GM13977 (cell line): ENCODE measurements around the gene LRMDA.

Experiments
- DNase-seq: peaks from one replicate; pipeline ENCODE4 v3.0.0; 2012; ENCODE audit warnings: low spot score
- in situ Hi-C: fragments of 300-500 bp; cut with MboI; formaldehyde crosslinking; loops from one replicate; pipeline ENCODE4 v1.12.0; 2022; ENCODE audit warnings: low sequenced_read_pairs, low pct_unique_long_range_greater_than_20kb, mixed read lengths, inconsistent platforms; ENCODE audit not compliant: unreplicated experiment
- TF ChIP-seq, protein P1 (sequence below): IDR thresholded peaks from 2 replicates; pipeline ENCODE4 v1.5.1; 2012; ENCODE audit warnings: mild to moderate bottlenecking, control low read depth; ENCODE audit not compliant: insufficient read depth; ENCODE audit errors: extremely low read depth, missing control alignments

LRMDA gene

DNA sequence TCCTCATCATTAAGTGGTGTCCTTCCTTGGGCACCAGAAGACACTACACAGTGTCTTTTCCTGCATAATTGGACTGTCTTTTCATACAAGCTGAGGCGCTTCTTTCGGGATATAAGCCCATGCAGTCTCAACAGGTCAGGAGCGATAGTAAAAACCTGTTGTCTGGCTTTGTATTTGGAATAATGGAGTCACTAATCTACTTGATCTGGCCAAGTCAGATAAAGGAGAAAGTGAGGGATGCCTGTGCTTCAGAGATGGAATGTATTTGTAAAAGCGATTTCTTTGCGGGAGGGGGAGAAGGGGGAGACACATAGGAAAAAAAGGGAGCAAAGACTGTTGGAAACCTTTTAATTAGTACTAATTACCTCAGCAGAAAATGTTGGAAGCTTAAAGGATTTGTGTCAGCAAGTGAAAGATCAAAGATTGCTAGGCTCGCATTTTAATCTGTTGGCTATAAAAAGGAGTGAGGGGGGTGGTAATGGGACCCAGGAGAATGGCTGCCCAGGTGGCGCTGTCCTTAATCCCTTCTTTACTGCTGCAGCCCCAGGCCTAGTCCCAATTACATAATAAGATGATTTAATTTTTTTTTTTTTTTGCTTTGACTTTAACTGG, 581.4 kb downstream of the LRMDA start:
- DNase-seq = no peak
- in situ Hi-C loops = no loop called here

DNA sequence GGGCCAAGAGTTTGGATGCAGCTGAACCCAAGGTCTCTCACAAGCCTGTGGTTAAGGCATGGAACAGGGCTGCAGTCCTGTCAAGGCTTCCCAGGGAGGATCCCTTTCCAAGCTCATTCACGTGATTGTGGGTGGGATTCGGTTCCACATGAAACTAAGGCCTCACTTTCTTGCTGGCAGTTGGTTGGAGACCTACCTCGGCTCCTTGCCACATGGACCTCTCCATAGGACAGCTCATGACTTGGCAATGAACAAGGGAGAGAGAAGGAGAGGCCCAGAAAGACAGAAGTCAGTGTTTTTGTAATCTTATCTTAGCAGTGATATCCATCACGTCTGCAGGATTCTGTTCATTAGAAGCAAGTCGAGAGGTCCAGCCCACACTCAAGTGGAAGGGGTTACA, 583.8 kb downstream of the LRMDA start:
- TF ChIP-seq, protein P1, sequence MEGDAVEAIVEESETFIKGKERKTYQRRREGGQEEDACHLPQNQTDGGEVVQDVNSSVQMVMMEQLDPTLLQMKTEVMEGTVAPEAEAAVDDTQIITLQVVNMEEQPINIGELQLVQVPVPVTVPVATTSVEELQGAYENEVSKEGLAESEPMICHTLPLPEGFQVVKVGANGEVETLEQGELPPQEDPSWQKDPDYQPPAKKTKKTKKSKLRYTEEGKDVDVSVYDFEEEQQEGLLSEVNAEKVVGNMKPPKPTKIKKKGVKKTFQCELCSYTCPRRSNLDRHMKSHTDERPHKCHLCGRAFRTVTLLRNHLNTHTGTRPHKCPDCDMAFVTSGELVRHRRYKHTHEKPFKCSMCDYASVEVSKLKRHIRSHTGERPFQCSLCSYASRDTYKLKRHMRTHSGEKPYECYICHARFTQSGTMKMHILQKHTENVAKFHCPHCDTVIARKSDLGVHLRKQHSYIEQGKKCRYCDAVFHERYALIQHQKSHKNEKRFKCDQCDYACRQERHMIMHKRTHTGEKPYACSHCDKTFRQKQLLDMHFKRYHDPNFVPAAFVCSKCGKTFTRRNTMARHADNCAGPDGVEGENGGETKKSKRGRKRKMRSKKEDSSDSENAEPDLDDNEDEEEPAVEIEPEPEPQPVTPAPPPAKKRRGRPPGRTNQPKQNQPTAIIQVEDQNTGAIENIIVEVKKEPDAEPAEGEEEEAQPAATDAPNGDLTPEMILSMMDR = no peak
- in situ Hi-C loops = no loop called here
- no peak for DNase-seq

More for the DNA sequence above, 581.4 kb downstream of the LRMDA start:
- TF ChIP-seq, protein P1 = no peak

DNA sequence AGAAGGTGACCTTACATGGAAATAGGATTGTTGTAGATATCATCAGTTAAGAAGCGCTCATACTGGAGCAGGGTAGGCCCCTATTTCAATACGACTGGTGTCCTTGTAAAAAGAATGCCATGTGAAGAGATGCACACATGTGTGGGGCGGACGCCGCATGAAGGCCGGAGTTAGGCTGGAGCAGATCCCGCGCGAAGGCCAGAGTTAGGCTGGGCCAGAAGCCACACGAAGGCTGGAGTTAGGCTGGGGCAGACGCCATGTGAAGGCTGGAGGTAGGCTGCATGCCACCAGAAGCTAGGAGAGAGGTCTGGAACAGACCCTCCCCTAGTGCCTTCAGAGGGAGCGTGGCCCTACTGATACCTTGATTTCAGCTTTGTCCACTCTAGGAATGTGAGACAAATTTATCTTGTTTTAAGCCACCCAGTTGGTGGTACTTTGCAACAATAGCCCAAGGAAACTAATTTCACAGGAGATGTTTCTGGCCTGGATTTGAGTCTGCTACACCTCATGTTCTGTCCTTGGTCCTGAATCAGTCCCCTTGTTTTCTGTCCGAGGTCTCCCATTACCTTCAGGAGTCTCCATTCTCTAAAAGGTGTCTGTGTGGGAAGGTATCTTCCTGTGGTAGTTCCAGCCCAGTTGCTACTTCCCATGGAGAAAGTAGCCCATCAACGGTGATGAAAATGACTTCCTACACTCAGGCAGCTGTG, 585.8 kb downstream of the LRMDA start:
- in situ Hi-C loops = no loop called here
- TF ChIP-seq, protein P1 = no peak
- no peak for DNase-seq

DNA sequence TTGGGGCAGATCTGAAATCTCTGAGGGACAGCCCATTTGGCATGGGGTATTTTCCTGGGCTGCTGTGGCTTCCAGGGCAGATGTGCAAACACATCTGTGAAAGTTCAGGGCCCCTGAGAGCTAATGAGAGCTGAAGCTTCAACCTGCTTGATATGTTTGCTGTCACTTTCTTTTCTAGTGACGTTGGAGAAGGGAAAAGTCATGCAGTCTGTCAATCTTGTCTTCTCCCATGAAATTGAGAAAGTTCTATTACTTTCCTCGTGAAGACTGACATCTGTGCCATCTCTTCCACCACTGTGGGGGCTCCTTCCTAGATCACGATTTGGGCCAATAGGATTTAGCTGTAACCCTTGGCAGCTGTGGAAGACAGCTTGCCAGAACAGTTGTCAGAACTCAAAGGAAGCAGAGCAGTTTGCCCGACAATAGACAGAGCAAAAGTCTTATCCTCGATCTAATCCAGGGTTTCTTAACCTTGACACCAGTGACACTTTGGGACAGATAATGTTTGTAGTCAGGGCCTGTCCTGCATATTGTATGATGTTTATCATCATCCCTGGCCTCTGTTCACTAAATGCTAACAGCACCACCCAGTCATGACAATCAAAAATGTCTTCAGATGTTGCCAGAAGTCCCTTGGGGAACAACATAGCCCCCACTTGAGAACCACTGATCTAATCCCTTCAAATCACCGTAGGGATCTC, 586.5 kb downstream of the LRMDA start:
- in situ Hi-C loops = no loop called here
- TF ChIP-seq, protein P1 = no peak
- no peak for DNase-seq

DNA sequence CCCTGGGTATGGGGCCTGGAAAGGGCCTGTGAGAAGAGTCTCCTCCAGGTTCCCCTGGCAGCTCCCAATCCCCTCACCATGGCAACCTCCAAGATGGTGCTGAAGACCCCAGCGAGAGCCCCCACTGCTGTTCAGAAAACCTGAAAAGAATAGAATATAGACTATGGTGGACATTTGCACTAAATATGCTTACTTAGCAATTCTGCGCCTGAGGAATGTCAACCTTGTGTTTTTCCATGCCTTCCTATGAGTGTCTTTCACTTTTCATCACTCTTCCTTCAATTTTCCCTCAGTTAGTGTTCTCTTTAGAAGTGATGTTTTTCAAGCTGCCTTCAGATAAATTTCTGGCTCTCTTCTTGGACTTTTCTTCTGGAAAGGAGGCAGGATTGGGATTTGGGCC, 589.2 kb downstream of the LRMDA start:
- TF ChIP-seq, protein P1 = no peak
- in situ Hi-C loops = no loop called here
- DNase-seq = no peak

DNA sequence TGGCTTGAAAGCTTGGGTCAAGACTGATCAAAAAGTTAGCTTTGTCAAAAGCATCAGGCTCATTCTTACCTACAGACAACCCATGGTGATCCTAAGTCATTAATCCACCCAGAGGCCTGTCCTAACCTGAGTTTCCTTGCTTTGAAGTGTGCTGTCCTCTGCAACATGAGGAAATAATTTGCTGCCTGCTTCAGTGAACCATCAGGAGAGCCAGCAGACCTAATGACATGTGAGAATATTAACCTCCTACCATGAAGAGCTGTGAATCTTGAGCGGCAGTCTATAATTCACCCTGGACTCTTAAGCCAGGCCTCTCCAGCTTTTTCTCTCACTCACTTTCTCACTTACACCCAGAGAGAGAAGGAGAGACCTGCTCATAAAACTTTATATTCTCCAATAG, 590.0 kb downstream of the LRMDA start:
- in situ Hi-C loops = no loop called here
- DNase-seq = no peak
- TF ChIP-seq, protein P1 = no peak
